SH-SY5Y (cell line): ENCODE results near the gene KLHL29.

Source experiments
- GATA2 ChIP-seq: IDR thresholded peaks from 2 replicates; pipeline ENCODE4 v1.6.1; 2011; ENCODE audit warnings: mild to moderate bottlenecking, low read depth, low read length
- GATA3 ChIP-seq: IDR thresholded peaks from 2 replicates; pipeline ENCODE4 v1.6.1; 2011; ENCODE audit warnings: low read depth, mild to moderate bottlenecking, low read length, moderate library complexity

- no peak for TF ChIP-seq GATA3
- no peak for TF ChIP-seq GATA2
These were observed 56.4 kb downstream of the KLHL29 start for GRCh38 chr2:23441414-23441813.
